OCI-LY3 (cell line): Measurements from ENCODE around the gene TBX2.

Experiments
- H2AFZ ChIP-seq: fragments of 200-600, 300-600 bp; shearing (Covaris generic); 2 replicates; pipeline ENCODE4 v1.6.0; 2014; ENCODE audit warnings: antibody characterized with exemption, low read depth, low read length
- H3K27ac ChIP-seq: fragments of 200-600, 300-600 bp; sonication (generic); 2 replicates; pipeline ENCODE4 v1.5.1; 2014; ENCODE audit warnings: mild to moderate bottlenecking, low read length, moderate library complexity, mixed read lengths
- H3K27me3 ChIP-seq: fragments of 200-600, 300-600 bp; sonication (generic); 2 replicates; pipeline ENCODE4 v1.6.1; 2014; ENCODE audit warnings: low read depth, low read length, mixed read lengths
- H3K36me3 ChIP-seq: fragments of 200-600, 300-600 bp; sonication (generic); replicated peaks from 2 replicates; pipeline ENCODE3; 2014; ENCODE audit warnings: low read depth, low read length, mixed read lengths
- H3K4me1 ChIP-seq: fragments of 300-600, 200-600 bp; sonication (generic); 2 replicates; pipeline ENCODE4 v1.6.1; 2014; ENCODE audit warnings: low read length, mixed read lengths
- H3K4me2 ChIP-seq: fragments of 200-600, 300-600 bp; sonication (generic); 2 replicates; pipeline ENCODE4 v1.6.1; 2014; ENCODE audit warnings: low read length, mixed read lengths
- H3K4me3 ChIP-seq: fragments of 300-600, 200-600 bp; sonication (generic); 2 replicates; pipeline ENCODE4 v1.5.1; 2014; ENCODE audit warnings: antibody characterized with exemption, mild to moderate bottlenecking, low read length, moderate library complexity
- H3K79me2 ChIP-seq: fragments of 300-600, 200-600 bp; shearing (Covaris generic); 2 replicates; pipeline ENCODE4 v1.6.1; 2014; ENCODE audit warnings: mild to moderate bottlenecking, low read length, mixed read lengths
- H3K9ac ChIP-seq: fragments of 300-600, 200-600 bp; shearing (Covaris generic); 2 replicates; pipeline ENCODE4 v1.6.0; 2014; ENCODE audit warnings: mild to moderate bottlenecking, low read length, moderate library complexity
- H3K9me3 ChIP-seq: fragments of 200-600, 300-600 bp; shearing (Covaris generic); 2 replicates; pipeline ENCODE4 v1.6.1; 2014; ENCODE audit warnings: low read length, mixed read lengths; ENCODE audit not compliant: insufficient read depth
- H4K20me1 ChIP-seq: fragments of 200-600, 300-600 bp; sonication (generic); 2 replicates; pipeline ENCODE4 v1.6.1; 2016; ENCODE audit warnings: low read length, mixed read lengths; ENCODE audit not compliant: insufficient read depth
- EZH2phosphoT487 ChIP-seq: fragments of 200-600 bp; shearing (Covaris generic); IDR thresholded peaks from 2 replicates; pipeline ENCODE4 v1.6.1; 2018; ENCODE audit warnings: antibody characterized with exemption, mixed run types, low read depth
- TF ChIP-seq, protein P1 (sequence below): fragments of 200-600, 300-600 bp; sonication (generic); IDR thresholded peaks from 2 replicates; pipeline ENCODE4 v1.5.1; 2014; ENCODE audit warnings: antibody characterized with exemption, low read length, low read depth

The TBX2 gene

GRCh38 chr17:61418449-61418848 is 18.8 kb downstream of the TBX2 start:
- Histone ChIP-seq H3K27ac (no peak overlapping the region), H3K9ac (no peak overlapping the region), H3K27me3 (peaks cover 17% of the 10 kb centered on the region; the same call in 1 of the 2 replicates), H3K4me1 (no peaks in the 10 kb centered on the region), H3K79me2 (no peaks in the 10 kb centered on the region), H3K4me3 (no peak overlapping the region), H3K9me3 (no peaks in the 10 kb centered on the region), H3K36me3 (no peaks in the 10 kb centered on the region), H2AFZ (no peak overlapping the region), H3K4me2 (no peak overlapping the region), H4K20me1 (no peaks in the 10 kb centered on the region)
- TF ChIP-seq, protein P1, sequence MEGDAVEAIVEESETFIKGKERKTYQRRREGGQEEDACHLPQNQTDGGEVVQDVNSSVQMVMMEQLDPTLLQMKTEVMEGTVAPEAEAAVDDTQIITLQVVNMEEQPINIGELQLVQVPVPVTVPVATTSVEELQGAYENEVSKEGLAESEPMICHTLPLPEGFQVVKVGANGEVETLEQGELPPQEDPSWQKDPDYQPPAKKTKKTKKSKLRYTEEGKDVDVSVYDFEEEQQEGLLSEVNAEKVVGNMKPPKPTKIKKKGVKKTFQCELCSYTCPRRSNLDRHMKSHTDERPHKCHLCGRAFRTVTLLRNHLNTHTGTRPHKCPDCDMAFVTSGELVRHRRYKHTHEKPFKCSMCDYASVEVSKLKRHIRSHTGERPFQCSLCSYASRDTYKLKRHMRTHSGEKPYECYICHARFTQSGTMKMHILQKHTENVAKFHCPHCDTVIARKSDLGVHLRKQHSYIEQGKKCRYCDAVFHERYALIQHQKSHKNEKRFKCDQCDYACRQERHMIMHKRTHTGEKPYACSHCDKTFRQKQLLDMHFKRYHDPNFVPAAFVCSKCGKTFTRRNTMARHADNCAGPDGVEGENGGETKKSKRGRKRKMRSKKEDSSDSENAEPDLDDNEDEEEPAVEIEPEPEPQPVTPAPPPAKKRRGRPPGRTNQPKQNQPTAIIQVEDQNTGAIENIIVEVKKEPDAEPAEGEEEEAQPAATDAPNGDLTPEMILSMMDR, result no peak
- no peak for TF ChIP-seq EZH2phosphoT487

GRCh38 chr17:61419496-61420046 is 19.9 kb downstream of the TBX2 start:
- Histone ChIP-seq H3K27me3 (peaks cover 17% of the 10 kb centered on the region; the same call in 1 of the 2 replicates), H3K4me1 (no peaks in the 10 kb centered on the region), H3K36me3 (no peaks in the 10 kb centered on the region), H2AFZ (no peak overlapping the region), H3K4me3 (no peak overlapping the region), H3K79me2 (no peaks in the 10 kb centered on the region), H3K9ac (no peak overlapping the region), H4K20me1 (no peaks in the 10 kb centered on the region), H3K27ac (no peak overlapping the region), H3K9me3 (no peaks in the 10 kb centered on the region), H3K4me2 (no peak overlapping the region)
- TF ChIP-seq EZH2phosphoT487, result no peak
- TF ChIP-seq, protein P1, result no peak

GRCh38 chr17:61420052-61420451 is 20.4 kb downstream of the TBX2 start:
- no peak for TF ChIP-seq EZH2phosphoT487
- TF ChIP-seq, protein P1, result no peak
- Histone ChIP-seq H3K4me2 (no peak overlapping the region), H3K27ac (no peak overlapping the region), H3K79me2 (no peaks in the 10 kb centered on the region), H3K9me3 (no peaks in the 10 kb centered on the region), H3K4me3 (no peak overlapping the region), H4K20me1 (no peaks in the 10 kb centered on the region), H3K4me1 (no peaks in the 10 kb centered on the region), H3K36me3 (no peaks in the 10 kb centered on the region), H3K27me3 (peaks cover 17% of the 10 kb centered on the region; the same call in 1 of the 2 replicates), H2AFZ (no peak overlapping the region), H3K9ac (no peak overlapping the region)

DNA sequence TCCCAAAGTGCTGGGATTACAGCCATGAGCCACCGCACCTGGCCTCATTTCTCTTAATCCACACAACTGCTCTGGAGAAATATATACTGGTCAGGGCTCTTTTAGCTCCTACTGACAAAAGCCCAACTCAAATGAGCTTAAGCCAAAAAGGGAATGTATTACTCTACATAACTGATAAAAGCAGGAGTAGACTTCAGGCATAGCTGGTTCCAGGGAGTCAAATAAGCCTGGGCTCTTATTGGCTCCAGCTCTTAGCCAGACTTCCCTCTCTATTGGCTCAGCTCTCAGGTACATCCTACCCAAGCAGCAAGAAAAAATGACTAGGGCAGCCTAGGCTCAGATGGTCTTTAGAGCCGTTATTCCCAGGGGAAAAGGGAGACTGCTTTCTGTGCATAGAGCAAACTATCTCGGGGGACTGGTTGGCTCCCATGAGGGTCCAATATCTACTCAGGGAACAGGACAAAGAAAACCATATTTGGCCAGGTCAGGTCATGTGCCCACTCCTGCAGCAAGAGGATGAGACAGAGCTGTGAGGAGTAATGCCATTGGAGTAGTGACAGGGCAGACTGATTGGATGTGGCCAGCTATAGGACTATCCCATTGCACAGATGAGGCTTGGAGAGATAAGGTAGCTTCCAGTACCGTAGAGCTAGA is 21.2 kb downstream of the TBX2 start:
- H3K9ac ChIP-seq, result no peak overlapping the region
- H3K79me2 ChIP-seq, result no peaks in the 10 kb centered on the region
- H4K20me1 ChIP-seq, result no peaks in the 10 kb centered on the region
- H2AFZ ChIP-seq, result no peak overlapping the region
- no peaks in the 10 kb centered on the region for H3K9me3 ChIP-seq
- H3K4me3 ChIP-seq, result no peak overlapping the region
- TF ChIP-seq, protein P1, result no peak
- no peak for TF ChIP-seq EZH2phosphoT487
- peaks cover 17% of the 10 kb centered on the region; the same call in 1 of the 2 replicates for H3K27me3 ChIP-seq
- no peak overlapping the region for H3K4me2 ChIP-seq
- H3K4me1 ChIP-seq, result no peaks in the 10 kb centered on the region
- H3K27ac ChIP-seq, result no peak overlapping the region
- H3K36me3 ChIP-seq, result no peaks in the 10 kb centered on the region
